Measurements from ENCODE around the gene KCNQ1.

The KCNQ1 gene

GRCh38 chr11:2480874-2481220, 36.0 kb downstream of the KCNQ1 start:
- TF ChIP-seq CTCF (IDR thresholded peaks at IDR 0.05; ENCODE audit: borderline replicate concordance, insufficient read depth, low read depth, low read length): no peak
- H3K4me3 ChIP-seq (ENCODE audit: low read depth, low read length): no peak overlapping the region

GRCh38 chr11:2481253-2481652, 36.4 kb downstream of the KCNQ1 start:
- H3K4me3 ChIP-seq (ENCODE audit: low read depth, low read length): no peak overlapping the region
- no peak for TF ChIP-seq CTCF (IDR thresholded peaks at IDR 0.05; ENCODE audit: borderline replicate concordance, insufficient read depth, low read depth, low read length)

GRCh38 chr11:2482204-2482603, 37.4 kb downstream of the KCNQ1 start:
- H3K4me3 ChIP-seq (ENCODE audit: low read depth, low read length): no peak overlapping the region
- TF ChIP-seq CTCF (IDR thresholded peaks at IDR 0.05; ENCODE audit: borderline replicate concordance, insufficient read depth, low read depth, low read length): no peak

- no peak for TF ChIP-seq CTCF (IDR thresholded peaks at IDR 0.05; ENCODE audit: borderline replicate concordance, insufficient read depth, low read depth, low read length)
- no peak overlapping the region for H3K4me3 ChIP-seq (ENCODE audit: low read depth, low read length)
Measured at GRCh38 chr11:2482745-2483144, 37.9 kb downstream of the KCNQ1 start.

- no peak for TF ChIP-seq CTCF (IDR thresholded peaks at IDR 0.05; ENCODE audit: borderline replicate concordance, insufficient read depth, low read depth, low read length)
- no peak overlapping the region for H3K4me3 ChIP-seq (ENCODE audit: low read depth, low read length)
Measured at GRCh38 chr11:2483426-2483825, 38.6 kb downstream of the KCNQ1 start.

- no peak overlapping the region for H3K4me3 ChIP-seq (ENCODE audit: low read depth, low read length)
- TF ChIP-seq CTCF (IDR thresholded peaks at IDR 0.05; ENCODE audit: borderline replicate concordance, insufficient read depth, low read depth, low read length): no peak
Measured at GRCh38 chr11:2484576-2485125, 39.8 kb downstream of the KCNQ1 start.

GRCh38 chr11:2488004-2488403, 43.2 kb downstream of the KCNQ1 start:
- TF ChIP-seq CTCF (IDR thresholded peaks at IDR 0.05; ENCODE audit: borderline replicate concordance, insufficient read depth, low read depth, low read length): no peak
- H3K4me3 ChIP-seq (ENCODE audit: low read depth, low read length): no peak overlapping the region

Data from GM12875 (cell line).